ENCODE results near the gene MKI67.

Gene MKI67

GRCh38 chr10:128050936-128051335 is 75.3 kb downstream of the MKI67 start:
- TF ChIP-seq USF1 (IDR thresholded peaks at IDR 0.05) (no peak), TCF12 (IDR thresholded peaks at IDR 0.05; ENCODE audit: low read depth) (no peak), FOXM1 (IDR thresholded peaks at IDR 0.05; ENCODE audit: borderline replicate concordance, low read depth) (no peak), CEBPB (IDR thresholded peaks at IDR 0.05) (no peak), RAD21 (IDR thresholded peaks at IDR 0.05; ENCODE audit: low read depth) (no peak), TAF1 (IDR thresholded peaks at IDR 0.05; ENCODE audit: low read depth) (no peak)

GRCh38 chr10:128050121-128050516 is 76.1 kb downstream of the MKI67 start:
- TF ChIP-seq CREB1 (IDR thresholded peaks at IDR 0.05; ENCODE audit: low read depth) (no peak), TEAD4 (IDR thresholded peaks at IDR 0.05) (no peak), EP300 (IDR thresholded peaks at IDR 0.05; ENCODE audit: borderline replicate concordance) (no peak), EGR1 (IDR thresholded peaks at IDR 0.05) (no peak), NFIC (IDR thresholded peaks at IDR 0.05) (no peak), YY1 (IDR thresholded peaks at IDR 0.05; ENCODE audit: low read depth) (no peak), ZBTB7A (IDR thresholded peaks at IDR 0.05; ENCODE audit: low read depth) (no peak), TAF1 (IDR thresholded peaks at IDR 0.05; ENCODE audit: low read depth) (no peak), USF1 (IDR thresholded peaks at IDR 0.05) (no peak), FOXM1 (IDR thresholded peaks at IDR 0.05; ENCODE audit: borderline replicate concordance, low read depth) (no peak), RAD21 (IDR thresholded peaks at IDR 0.05; ENCODE audit: low read depth) (no peak), CEBPB (IDR thresholded peaks at IDR 0.05) (no peak)
- TF ChIP-seq, protein P1, sequence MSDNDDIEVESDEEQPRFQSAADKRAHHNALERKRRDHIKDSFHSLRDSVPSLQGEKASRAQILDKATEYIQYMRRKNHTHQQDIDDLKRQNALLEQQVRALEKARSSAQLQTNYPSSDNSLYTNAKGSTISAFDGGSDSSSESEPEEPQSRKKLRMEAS (IDR thresholded peaks at IDR 0.05): no peak

DNA sequence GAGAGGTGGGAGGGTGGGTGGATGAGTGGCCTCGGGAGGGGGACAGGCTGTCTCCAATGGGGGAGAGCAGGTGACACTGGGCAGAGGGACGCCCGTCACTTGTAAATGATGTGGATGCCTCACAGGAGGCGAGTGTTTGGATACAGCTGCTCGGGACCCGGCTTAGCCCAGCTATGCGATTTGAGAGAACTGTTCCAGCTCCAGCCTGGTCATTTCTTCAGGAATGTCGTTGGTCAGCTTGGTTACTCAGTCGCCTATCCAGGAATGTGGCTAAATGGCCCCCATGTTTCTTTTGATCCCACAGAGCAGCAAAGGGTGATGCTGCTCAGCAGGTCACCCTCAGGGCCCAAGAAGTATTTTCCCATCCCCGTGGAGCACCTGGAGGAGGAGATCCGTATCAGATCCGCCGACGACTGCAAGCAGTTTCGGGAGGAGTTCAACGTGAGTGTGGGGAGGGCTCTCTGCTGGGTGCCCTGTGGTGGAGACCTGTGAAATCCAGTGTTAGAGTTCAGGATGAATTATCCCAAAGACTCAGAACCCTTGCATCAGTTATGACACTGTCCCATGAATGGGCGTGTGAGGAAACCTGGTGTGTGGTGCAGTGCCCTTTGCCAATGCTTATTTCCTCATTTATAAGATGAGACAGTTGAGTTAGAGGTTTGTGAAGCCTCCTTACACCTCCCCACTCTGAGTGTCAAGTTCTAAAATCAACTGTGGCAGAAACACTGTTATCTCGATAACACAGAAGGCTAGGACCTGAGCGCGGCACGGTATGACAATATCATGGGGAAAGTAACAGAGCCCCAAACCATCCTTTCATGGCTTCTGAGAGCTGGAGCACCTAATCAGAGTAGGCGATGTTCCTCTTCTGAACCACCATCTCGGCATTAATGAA is 76.8 kb downstream of the MKI67 start:
- TF ChIP-seq EP300 (IDR thresholded peaks at IDR 0.05; ENCODE audit: borderline replicate concordance) (no peak), YY1 (IDR thresholded peaks at IDR 0.05; ENCODE audit: low read depth) (no peak), CREB1 (IDR thresholded peaks at IDR 0.05; ENCODE audit: low read depth) (no peak), USF1 (IDR thresholded peaks at IDR 0.05) (no peak), FOXM1 (IDR thresholded peaks at IDR 0.05; ENCODE audit: borderline replicate concordance, low read depth) (no peak), EGR1 (IDR thresholded peaks at IDR 0.05) (no peak), CEBPB (IDR thresholded peaks at IDR 0.05) (no peak), NFIC (IDR thresholded peaks at IDR 0.05) (no peak), REST (IDR thresholded peaks at IDR 0.05; ENCODE audit: low read depth) (no peak), TCF12 (IDR thresholded peaks at IDR 0.05; ENCODE audit: low read depth) (no peak), TEAD4 (IDR thresholded peaks at IDR 0.05) (no peak), RAD21 (IDR thresholded peaks at IDR 0.05; ENCODE audit: low read depth) (no peak), TAF1 (IDR thresholded peaks at IDR 0.05; ENCODE audit: low read depth) (no peak), ZBTB7A (IDR thresholded peaks at IDR 0.05; ENCODE audit: low read depth) (no peak)
- TF ChIP-seq, protein P1 (IDR thresholded peaks at IDR 0.05): no peak

- TF ChIP-seq TEAD4 (IDR thresholded peaks at IDR 0.05) (no peak), YY1 (IDR thresholded peaks at IDR 0.05; ENCODE audit: low read depth) (no peak), EGR1 (IDR thresholded peaks at IDR 0.05) (no peak), CEBPB (IDR thresholded peaks at IDR 0.05) (no peak), FOXM1 (IDR thresholded peaks at IDR 0.05; ENCODE audit: borderline replicate concordance, low read depth) (no peak), TCF12 (IDR thresholded peaks at IDR 0.05; ENCODE audit: low read depth) (no peak), RAD21 (IDR thresholded peaks at IDR 0.05; ENCODE audit: low read depth) (no peak), TAF1 (IDR thresholded peaks at IDR 0.05; ENCODE audit: low read depth) (no peak), EP300 (IDR thresholded peaks at IDR 0.05; ENCODE audit: borderline replicate concordance) (no peak), CREB1 (IDR thresholded peaks at IDR 0.05; ENCODE audit: low read depth) (no peak), NFIC (IDR thresholded peaks at IDR 0.05) (no peak)
- TF ChIP-seq, protein P1 (IDR thresholded peaks at IDR 0.05): no peak
These were observed 77.4 kb downstream of the MKI67 start for GRCh38 chr10:128048819-128049210.

DNA sequence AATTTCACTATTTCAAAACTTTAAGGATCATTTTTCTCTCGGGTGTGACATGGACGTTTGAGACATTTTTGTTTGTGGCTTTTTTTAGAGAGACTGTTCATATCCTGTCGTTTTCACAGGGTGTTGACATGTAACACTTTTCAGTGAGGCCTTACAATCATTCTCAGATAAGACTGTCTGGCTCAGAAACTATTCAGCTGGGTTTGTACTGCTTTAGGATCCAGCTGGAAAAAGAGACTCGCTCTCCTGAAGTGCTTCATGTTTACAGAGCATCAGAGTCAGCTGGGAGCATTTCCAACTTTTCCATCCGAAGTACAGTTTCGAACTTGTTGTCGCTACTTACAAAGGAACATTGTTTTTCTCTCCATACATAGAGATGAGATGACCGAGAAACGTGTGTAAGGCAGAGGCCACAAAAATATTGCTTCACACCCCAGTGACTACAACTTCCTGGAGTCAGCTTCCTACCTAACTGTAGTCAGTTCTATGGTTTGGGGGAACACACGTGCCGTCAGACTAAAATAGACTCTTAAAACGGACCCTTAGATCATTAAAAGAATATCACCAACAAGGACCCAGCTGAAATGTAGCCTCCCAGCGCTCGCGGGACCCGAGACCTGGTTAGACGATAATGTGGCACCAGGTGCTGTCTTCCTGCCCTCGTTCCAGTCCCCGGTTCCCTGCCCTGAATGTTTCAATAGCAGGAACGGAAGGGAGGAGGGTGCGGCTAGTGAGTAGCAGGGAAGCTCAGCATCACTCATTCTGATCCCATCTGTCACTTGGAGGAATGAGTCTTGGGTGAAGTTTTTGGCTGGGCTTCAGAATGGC is 78.0 kb downstream of the MKI67 start:
- TF ChIP-seq, protein P1 (IDR thresholded peaks at IDR 0.05): no peak
- TF ChIP-seq ZBTB7A (IDR thresholded peaks at IDR 0.05; ENCODE audit: low read depth) (no peak), CEBPB (IDR thresholded peaks at IDR 0.05) (no peak), REST (IDR thresholded peaks at IDR 0.05; ENCODE audit: low read depth) (no peak), CREB1 (IDR thresholded peaks at IDR 0.05; ENCODE audit: low read depth) (no peak), USF1 (IDR thresholded peaks at IDR 0.05) (no peak), TCF12 (IDR thresholded peaks at IDR 0.05; ENCODE audit: low read depth) (no peak), FOXM1 (IDR thresholded peaks at IDR 0.05; ENCODE audit: borderline replicate concordance, low read depth) (no peak), RAD21 (IDR thresholded peaks at IDR 0.05; ENCODE audit: low read depth) (no peak), EP300 (IDR thresholded peaks at IDR 0.05; ENCODE audit: borderline replicate concordance) (no peak), TAF1 (IDR thresholded peaks at IDR 0.05; ENCODE audit: low read depth) (no peak), EGR1 (IDR thresholded peaks at IDR 0.05) (no peak), NFIC (IDR thresholded peaks at IDR 0.05) (no peak), YY1 (IDR thresholded peaks at IDR 0.05; ENCODE audit: low read depth) (no peak), TEAD4 (IDR thresholded peaks at IDR 0.05) (no peak)

Measured in Ishikawa (cell line).